Body of pancreas (tissue), 4 donors: ENCODE measurements around the gene ESRRA.

Source experiments
- CTCF ChIP-seq, 7 experiments: fragments of 450-650 bp in 4 of 7; fragments of 200-600 bp in 3 of 7; sonication (generic) in 3 of 7; IDR thresholded peaks; one replicate each; pipeline ENCODE4 v1.5.1; 2016 to 2019; ENCODE audit warnings: antibody characterized with exemption in 7 of 7
- POLR2A ChIP-seq, 3 donors: fragments of 450-650 bp; IDR thresholded peaks; one replicate each; pipeline ENCODE4 v1.6.1; 2016; ENCODE audit warnings: antibody characterized with exemption in 3 of 3, mild to moderate bottlenecking in 2 of 3

GRCh38 chr11:64341429-64341828 lies 36.1 kb downstream of the ESRRA start:
- TF ChIP-seq CTCF (IDR thresholded peaks at IDR 0.05) (no peak), POLR2A (IDR thresholded peaks at IDR 0.05) (no peak)
